ENCODE measurements around the gene RNF208. TPM values are rescaled to one million over a fixed set of nuclear protein-coding genes. Genes with fewer than 3 reads are reported as not detected.
"Not testable (repeated sequence)": the region's sequence is repeated elsewhere in the genome, so short reads cannot be mapped to it uniquely, and the experiment has no call there.

RNF208 gene
- total and polyA plus RNA-seq, 4 donors: 2.0 to 66.6 (median 33.7) TPM

DNA sequence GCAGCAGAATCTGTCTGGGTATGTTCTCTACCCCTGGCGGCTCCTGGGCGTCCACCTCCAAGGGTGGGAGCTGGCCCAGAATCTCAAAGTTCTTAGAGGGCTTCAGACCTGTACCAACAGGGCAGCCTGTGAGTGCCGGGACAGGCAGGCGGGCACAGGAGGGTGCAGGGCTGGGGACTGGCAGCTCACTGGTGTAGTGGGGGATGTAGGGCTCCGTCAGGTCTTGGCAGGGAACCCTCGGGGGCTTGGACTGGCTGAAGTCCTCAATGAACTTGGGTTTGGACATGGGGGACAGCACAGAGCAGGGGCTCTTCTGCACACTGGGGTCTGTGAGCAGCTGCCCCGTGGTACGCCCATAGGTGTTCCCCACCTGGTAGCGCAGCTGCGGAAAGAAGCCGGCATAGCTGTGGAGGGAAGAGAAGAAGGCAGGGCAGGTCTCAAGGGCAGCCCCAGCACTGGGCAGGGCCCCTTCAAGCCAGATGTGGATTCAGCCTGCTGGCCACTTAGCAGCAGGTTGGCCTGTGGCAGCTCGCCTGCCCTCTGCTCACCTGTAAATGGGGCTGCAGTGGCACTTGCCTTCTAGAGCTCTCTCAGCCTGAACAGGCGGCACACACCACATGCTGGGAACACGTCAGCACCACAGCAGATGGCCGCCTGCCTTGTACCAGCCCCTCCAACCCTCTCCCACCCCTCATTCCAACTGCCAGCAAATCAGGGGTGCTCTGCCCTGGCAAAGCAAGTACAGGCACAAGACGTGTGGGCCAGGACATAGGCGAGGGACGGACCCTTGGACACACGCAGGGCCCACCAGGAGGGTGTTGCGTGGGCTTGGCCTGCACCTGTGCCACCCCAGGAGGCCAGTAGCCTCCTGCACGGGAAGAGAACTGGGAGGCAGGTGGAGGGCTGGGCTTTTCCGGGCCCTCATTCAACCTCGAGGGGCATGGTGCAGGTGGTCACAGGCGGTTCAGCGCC is 23.7 kb upstream of the RNF208 start:
- H3K4me3 ChIP-seq (ENCODE audit: low read depth, low read length): no peak overlapping the region
- H3K27ac ChIP-seq (ENCODE audit: low read depth, low read length): no peak overlapping the region
- H3K9me3 ChIP-seq (ENCODE audit: control insufficient read depth, insufficient read depth, low read length): no peaks in the 10 kb centered on the region
- no peaks in the 10 kb centered on the region for H3K27me3 ChIP-seq (ENCODE audit: control insufficient read depth, insufficient read depth, low read length)
- DNase-seq (ENCODE audit: low read depth in 4 of 6, low spot score in 6 of 6): peak in 1 of 6 donors; percentile 67
- WGBS (ENCODE audit: insufficient coverage): 84% methylated on average over 25 of the region's 25 CpGs
- peaks cover 39% of the 10 kb centered on the region for H3K4me1 ChIP-seq (ENCODE audit: control insufficient read depth, insufficient read depth, low read length)
- peaks cover 36% of the 10 kb centered on the region for H3K36me3 ChIP-seq (ENCODE audit: control insufficient read depth, insufficient read depth, low read length)

DNA sequence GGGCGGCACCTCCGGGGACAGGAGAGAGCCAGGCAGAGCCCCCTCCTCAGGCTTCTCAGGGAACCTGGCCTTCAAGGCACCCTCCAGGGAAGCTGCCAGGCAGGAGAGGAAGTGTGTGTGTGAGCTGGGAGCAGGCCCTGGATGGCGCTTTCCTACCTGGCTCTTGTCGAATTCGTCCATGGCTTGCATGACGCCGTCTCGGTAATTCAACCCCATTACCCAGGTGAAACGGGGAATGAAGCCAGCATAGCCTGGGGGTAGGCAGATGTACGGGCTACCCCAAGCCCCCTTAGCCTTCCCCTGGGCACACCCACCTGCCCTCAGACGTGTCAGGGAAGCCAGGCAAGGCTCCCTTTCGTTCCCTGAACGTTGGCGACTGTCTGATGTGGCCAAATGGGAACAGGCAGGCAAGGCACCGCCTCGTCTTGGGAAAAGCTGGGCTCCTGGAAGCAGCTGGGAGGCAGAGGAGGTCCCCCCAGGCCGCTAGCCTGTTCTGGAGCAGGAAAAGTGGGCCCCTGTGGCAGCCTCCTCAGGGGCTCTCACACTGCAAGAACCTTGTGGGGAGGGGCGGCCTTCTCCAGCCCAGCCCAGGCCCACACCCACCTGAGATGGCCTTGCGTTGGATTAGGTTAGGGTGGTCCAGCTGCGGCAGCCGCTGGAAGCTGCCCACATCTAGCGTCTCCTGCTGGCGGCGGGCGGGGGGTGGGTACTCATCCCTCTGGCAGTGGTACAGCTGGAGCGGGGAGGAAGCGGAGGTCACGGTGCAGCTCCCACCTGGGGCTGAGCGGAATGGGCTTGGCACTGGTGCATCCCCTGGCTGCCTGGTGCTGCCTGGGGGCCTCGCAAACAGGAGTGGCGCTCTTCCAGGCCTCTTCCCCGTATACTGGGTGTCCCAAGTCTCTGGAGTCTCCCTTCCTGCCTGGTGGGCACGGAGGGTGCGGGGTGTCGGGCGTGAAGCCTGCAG is 22.7 kb upstream of the RNF208 start:
- H3K27ac ChIP-seq (ENCODE audit: low read depth, low read length): no peak overlapping the region

DNA sequence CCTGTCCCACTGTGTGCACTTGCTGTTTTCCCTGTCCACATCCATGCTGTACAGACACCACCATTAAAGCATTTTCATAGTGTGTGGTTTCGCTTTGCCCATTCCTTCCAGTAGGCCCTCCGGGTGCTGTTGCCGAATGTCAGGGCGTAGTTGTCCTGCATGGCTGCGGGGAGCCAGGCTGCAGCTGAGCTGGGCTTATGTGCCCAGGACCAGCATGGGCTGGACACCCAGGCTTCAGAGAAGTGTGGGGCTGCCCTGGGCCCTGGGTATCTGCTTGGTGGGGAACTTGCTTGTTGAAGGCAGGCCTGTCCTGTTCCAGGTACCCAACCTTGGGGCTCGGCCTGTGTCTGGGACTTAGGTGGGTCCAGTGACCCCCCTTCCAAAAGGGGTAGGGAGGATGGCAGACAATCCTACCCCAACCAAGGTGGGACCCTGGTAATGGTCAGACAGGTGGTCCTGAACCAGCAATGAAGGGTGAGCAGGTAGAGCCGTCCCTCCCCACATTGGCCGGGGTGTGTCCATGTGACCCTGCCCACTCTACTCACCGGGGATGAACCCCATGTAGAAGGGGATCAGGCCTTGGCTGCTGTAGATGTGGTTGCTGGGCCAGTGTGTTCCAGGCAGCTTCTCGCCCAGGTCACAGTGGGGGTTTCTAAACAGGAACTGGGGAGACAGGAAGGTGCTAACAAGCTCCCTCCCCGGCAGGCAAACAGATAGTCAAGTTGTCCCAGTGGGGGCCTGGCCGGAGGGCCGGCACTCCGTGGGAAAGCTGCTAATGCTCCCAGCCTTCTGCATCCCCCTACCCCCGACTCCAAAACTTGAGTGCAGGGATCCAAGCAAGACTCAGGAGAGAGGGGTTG is 21.8 kb upstream of the RNF208 start:
- H3K27me3 ChIP-seq (ENCODE audit: control insufficient read depth, insufficient read depth, low read length): no peaks in the 10 kb centered on the region
- H3K4me1 ChIP-seq (ENCODE audit: control insufficient read depth, insufficient read depth, low read length): peaks cover 52% of the 10 kb centered on the region

More for the DNA sequence above, 22.7 kb upstream of the RNF208 start:
- Histone ChIP-seq H3K4me1 (ENCODE audit: control insufficient read depth, insufficient read depth, low read length) (peaks cover 43% of the 10 kb centered on the region), H3K4me3 (ENCODE audit: low read depth, low read length) (no peak overlapping the region), H3K27me3 (ENCODE audit: control insufficient read depth, insufficient read depth, low read length) (no peaks in the 10 kb centered on the region), H3K36me3 (ENCODE audit: control insufficient read depth, insufficient read depth, low read length) (peaks cover 36% of the 10 kb centered on the region), H3K9me3 (ENCODE audit: control insufficient read depth, insufficient read depth, low read length) (no peaks in the 10 kb centered on the region)
- no peak for DNase-seq (ENCODE audit: low read depth in 4 of 6, low spot score in 6 of 6)
- 49% methylated on average over 36 of the region's 36 CpGs for WGBS (ENCODE audit: insufficient coverage)

GRCh38 chr9:137243266-137243625 is 21.2 kb upstream of the RNF208 start:
- H3K4me1 ChIP-seq (ENCODE audit: control insufficient read depth, insufficient read depth, low read length): peaks cover 59% of the 10 kb centered on the region
- WGBS (ENCODE audit: insufficient coverage): 92% methylated on average over 11 of the region's 18 CpGs
- not testable (repeated sequence) for H3K9me3 ChIP-seq (ENCODE audit: control insufficient read depth, insufficient read depth, low read length); DNase-seq (ENCODE audit: low read depth in 4 of 6, low spot score in 6 of 6); H3K27me3 ChIP-seq (ENCODE audit: control insufficient read depth, insufficient read depth, low read length); H3K27ac ChIP-seq (ENCODE audit: low read depth, low read length); H3K4me3 ChIP-seq (ENCODE audit: low read depth, low read length)
- H3K36me3 ChIP-seq (ENCODE audit: control insufficient read depth, insufficient read depth, low read length): peaks cover 44% of the 10 kb centered on the region

More for the DNA sequence above, 21.8 kb upstream of the RNF208 start:
- no peak overlapping the region for H3K27ac ChIP-seq (ENCODE audit: low read depth, low read length)
- H3K36me3 ChIP-seq (ENCODE audit: control insufficient read depth, insufficient read depth, low read length): peaks cover 38% of the 10 kb centered on the region
- 69% methylated on average over 13 of the region's 15 CpGs for WGBS (ENCODE audit: insufficient coverage)
- no peak overlapping the region for H3K4me3 ChIP-seq (ENCODE audit: low read depth, low read length)
- no peaks in the 10 kb centered on the region for H3K9me3 ChIP-seq (ENCODE audit: control insufficient read depth, insufficient read depth, low read length)
- DNase-seq (ENCODE audit: low read depth in 4 of 6, low spot score in 6 of 6): no peak

DNA sequence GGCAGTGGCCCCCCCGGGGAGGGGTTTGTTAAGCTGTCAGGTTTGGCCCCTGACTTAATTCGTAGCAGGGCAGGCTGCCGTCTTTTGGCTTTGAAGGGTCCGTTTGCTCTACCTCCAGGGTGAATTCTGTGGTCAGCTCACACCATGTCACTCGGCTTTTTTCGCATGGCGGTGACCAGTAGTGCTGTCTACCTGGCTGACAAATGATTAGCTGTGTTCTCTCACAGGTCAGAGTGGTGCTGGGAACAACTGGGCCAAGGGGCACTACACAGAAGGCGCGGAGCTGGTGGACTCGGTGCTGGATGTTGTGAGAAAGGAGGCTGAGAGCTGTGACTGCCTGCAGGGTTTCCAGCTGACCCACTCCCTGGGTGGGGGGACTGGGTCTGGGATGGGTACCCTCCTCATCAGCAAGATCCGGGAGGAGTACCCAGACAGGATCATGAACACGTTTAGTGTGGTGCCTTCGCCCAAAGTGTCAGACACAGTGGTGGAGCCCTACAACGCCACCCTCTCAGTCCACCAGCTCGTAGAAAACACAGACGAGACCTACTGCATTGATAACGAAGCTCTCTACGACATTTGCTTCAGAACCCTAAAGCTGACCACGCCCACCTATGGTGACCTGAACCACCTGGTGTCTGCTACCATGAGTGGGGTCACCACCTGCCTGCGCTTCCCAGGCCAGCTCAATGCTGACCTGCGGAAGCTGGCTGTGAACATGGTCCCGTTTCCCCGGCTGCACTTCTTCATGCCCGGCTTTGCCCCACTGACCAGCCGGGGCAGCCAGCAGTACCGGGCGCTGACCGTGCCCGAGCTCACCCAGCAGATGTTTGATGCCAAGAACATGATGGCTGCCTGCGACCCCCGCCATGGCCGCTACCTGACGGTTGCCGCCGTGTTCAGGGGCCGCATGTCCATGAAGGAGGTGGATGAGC is 20.5 kb upstream of the RNF208 start:
- Histone ChIP-seq H3K27ac (ENCODE audit: low read depth, low read length) (no peak overlapping the region), H3K9me3 (ENCODE audit: control insufficient read depth, insufficient read depth, low read length) (no peaks in the 10 kb centered on the region), H3K36me3 (ENCODE audit: control insufficient read depth, insufficient read depth, low read length) (peaks cover 50% of the 10 kb centered on the region), H3K4me1 (ENCODE audit: control insufficient read depth, insufficient read depth, low read length) (peaks cover 66% of the 10 kb centered on the region), H3K4me3 (ENCODE audit: low read depth, low read length) (peak overlapping the region; percentile 66), H3K27me3 (ENCODE audit: control insufficient read depth, insufficient read depth, low read length) (no peaks in the 10 kb centered on the region)
- DNase-seq (ENCODE audit: low read depth in 4 of 6, low spot score in 6 of 6): no peak
- 78% methylated on average over 35 of the region's 36 CpGs for WGBS (ENCODE audit: insufficient coverage)

DNA sequence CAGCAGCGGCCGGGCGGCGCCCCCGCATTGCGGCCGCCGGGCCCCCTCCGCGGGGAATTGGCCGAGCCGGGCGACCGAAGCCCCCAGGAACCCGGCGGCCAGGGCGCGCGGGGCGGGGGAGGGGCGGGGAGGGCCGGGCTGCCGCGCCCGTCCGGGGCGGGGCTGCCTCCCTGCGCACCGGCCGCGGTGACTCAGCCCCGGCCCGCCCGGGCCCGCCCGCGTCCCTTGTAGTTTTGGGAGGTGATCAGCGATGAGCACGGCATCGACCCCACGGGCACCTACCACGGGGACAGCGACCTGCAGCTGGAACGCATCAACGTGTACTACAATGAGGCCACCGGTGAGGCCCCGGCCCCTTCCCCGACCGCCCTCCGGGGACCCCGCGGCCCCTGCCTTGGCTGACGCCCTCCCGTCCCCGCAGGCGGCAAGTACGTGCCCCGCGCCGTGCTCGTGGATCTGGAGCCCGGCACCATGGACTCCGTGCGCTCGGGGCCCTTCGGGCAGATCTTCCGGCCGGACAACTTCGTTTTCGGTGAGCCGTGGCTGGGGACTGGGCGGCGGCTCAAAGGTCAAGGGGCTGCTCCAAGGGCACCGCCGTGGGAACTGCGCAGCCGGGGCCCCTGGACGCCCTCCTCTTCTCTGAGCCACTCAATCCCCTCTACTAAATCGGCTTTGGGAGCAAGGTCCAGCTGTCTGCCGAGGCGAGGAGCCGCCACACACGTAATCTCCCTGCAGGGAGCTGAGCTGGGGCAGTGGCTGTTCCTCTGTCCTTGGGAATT is 19.6 kb upstream of the RNF208 start:
- no peaks in the 10 kb centered on the region for H3K27me3 ChIP-seq (ENCODE audit: control insufficient read depth, insufficient read depth, low read length)
- peak overlapping the region; percentile 66 for H3K4me3 ChIP-seq (ENCODE audit: low read depth, low read length)
- H3K27ac ChIP-seq (ENCODE audit: low read depth, low read length): peak overlapping the region; percentile 33
- peaks cover 74% of the 10 kb centered on the region for H3K4me1 ChIP-seq (ENCODE audit: control insufficient read depth, insufficient read depth, low read length)
- H3K9me3 ChIP-seq (ENCODE audit: control insufficient read depth, insufficient read depth, low read length): no peaks in the 10 kb centered on the region
- no peak for DNase-seq (ENCODE audit: low read depth in 4 of 6, low spot score in 6 of 6)
- WGBS (ENCODE audit: insufficient coverage): under 1% methylated on average over 75 of the region's 83 CpGs
- peaks cover 56% of the 10 kb centered on the region for H3K36me3 ChIP-seq (ENCODE audit: control insufficient read depth, insufficient read depth, low read length)

GRCh38 chr9:137240841-137241489 is 18.9 kb upstream of the RNF208 start, which contains the start of gene TUBB4B:
Gene TUBB4B (plus strand): TSS chr9:137241287. CDS start chr9:137241361, 74 bp downstream.
- Histone ChIP-seq H3K4me1 (ENCODE audit: control insufficient read depth, insufficient read depth, low read length) (peaks cover 81% of the 10 kb centered on the region), H3K4me3 (ENCODE audit: low read depth, low read length) (peak within 1 kb of the TSS; percentile 66), H3K27me3 (ENCODE audit: control insufficient read depth, insufficient read depth, low read length) (no peaks in the 10 kb centered on the region), H3K27ac (ENCODE audit: low read depth, low read length) (peak within 1 kb of the TSS; percentile 95), H3K9me3 (ENCODE audit: control insufficient read depth, insufficient read depth, low read length) (no peaks in the 10 kb centered on the region), H3K36me3 (ENCODE audit: control insufficient read depth, insufficient read depth, low read length) (peaks cover 59% of the 10 kb centered on the region)
- peak; percentile 96 to 100 (median 99) for DNase-seq (ENCODE audit: low read depth in 4 of 6, low spot score in 6 of 6)
- 0% methylated on average over 67 of the region's 67 CpGs for WGBS (ENCODE audit: insufficient coverage)
